GM23248 (cell line): ENCODE measurements around the gene CAPN9. TPM values are rescaled to one million over a fixed set of nuclear protein-coding genes. Genes with fewer than 3 reads are reported as not detected.

Experiments used
- DNase-seq: peaks from one replicate; pipeline ENCODE4 v3.0.0-alpha.2; 2015
- H2AFZ ChIP-seq: fragments of 200-600 bp; sonication (generic); 2 replicates; pipeline ENCODE4 v1.6.1; 2016; ENCODE audit warnings: antibody characterized with exemption
- H3F3A ChIP-seq: fragments of 200-600 bp; sonication (generic); 2 replicates; pipeline ENCODE4 v1.6.1; 2016; ENCODE audit warnings: mild to moderate bottlenecking, antibody characterized with exemption, mixed run types; ENCODE audit not compliant: insufficient read depth
- H3K27ac ChIP-seq: fragments of 200-600 bp; sonication (generic); 2 replicates; pipeline ENCODE4 v1.5.1; 2016; ENCODE audit warnings: mild to moderate bottlenecking
- H3K27me3 ChIP-seq: fragments of 200-600 bp; sonication (generic); replicated peaks from 2 replicates; pipeline ENCODE4 v1.6.1; 2016; ENCODE audit warnings: mild to moderate bottlenecking; ENCODE audit not compliant: insufficient read depth
- H3K36me3 ChIP-seq: fragments of 200-600 bp; sonication (generic); 2 replicates; pipeline ENCODE4 v1.6.1; 2016; ENCODE audit warnings: low read depth, mild to moderate bottlenecking
- H3K4me1 ChIP-seq: fragments of 200-600 bp; sonication (generic); 2 replicates; pipeline ENCODE4 v1.6.1; 2016; ENCODE audit warnings: mild to moderate bottlenecking; ENCODE audit not compliant: insufficient read depth
- H3K4me2 ChIP-seq: fragments of 200-600 bp; sonication (generic); one replicate; pipeline ENCODE4 v1.6.1; 2016; ENCODE audit warnings: mild to moderate bottlenecking; ENCODE audit not compliant: unreplicated experiment
- H3K4me3 ChIP-seq: fragments of 200-600 bp; sonication (generic); 2 replicates; pipeline ENCODE4 v1.5.1; 2016; ENCODE audit warnings: mild to moderate bottlenecking
- H3K79me2 ChIP-seq: fragments of 200-600 bp; sonication (generic); 2 replicates; pipeline ENCODE4 v1.6.1; 2016; ENCODE audit warnings: mild to moderate bottlenecking; ENCODE audit not compliant: insufficient read depth
- H3K9ac ChIP-seq: fragments of 200-600 bp; sonication (generic); 2 replicates; pipeline ENCODE4 v1.6.1; 2016; ENCODE audit warnings: mild to moderate bottlenecking
- H3K9me2 ChIP-seq: fragments of 200-600 bp; sonication (generic); 2 replicates; pipeline ENCODE4 v1.6.1; 2016; ENCODE audit warnings: mixed run types, mild to moderate bottlenecking, moderate library complexity; ENCODE audit not compliant: insufficient read depth
- H3K9me3 ChIP-seq: fragments of 200-600 bp; sonication (generic); one replicate; pipeline ENCODE4 v1.6.1; 2017; ENCODE audit warnings: low read depth
- H4K20me1 ChIP-seq: fragments of 200-600 bp; sonication (generic); 2 replicates; pipeline ENCODE4 v1.6.0; 2016; ENCODE audit not compliant: insufficient read depth
- EZH2 ChIP-seq: fragments of 200-600 bp; sonication (generic); IDR thresholded peaks from 2 replicates; pipeline ENCODE4 v1.6.1; 2018; ENCODE audit warnings: antibody characterized with exemption, mild to moderate bottlenecking; ENCODE audit not compliant: insufficient read depth, poor library complexity, severe bottlenecking
- EZH2phosphoT487 ChIP-seq: fragments of 200-600 bp; sonication (generic); IDR thresholded peaks from 2 replicates; pipeline ENCODE4 v1.6.1; 2018; ENCODE audit warnings: antibody characterized with exemption, moderate library complexity, mild to moderate bottlenecking, low read depth; ENCODE audit not compliant: insufficient read depth
- WGBS, 2 experiments: methylation state at CpG; one replicate each; pipeline ENCODE4 v1.1.6; 2015 to 2017; ENCODE audit warnings: low lambda C conversion rate in 2 of 2, low coverage in 1 of 2; ENCODE audit errors: missing lambda C conversion rate in 2 of 2; 5-methylcytosine and 5-hydroxymethylcytosine counted together
- in situ Hi-C: fragments of 300-500 bp; cut with MboI; formaldehyde crosslinking; loops from 2 replicates; pipeline ENCODE4 v1.15.0; 2020
- polyA plus RNA-seq: library from polyadenylated mRNA; unstranded; fragments of >200 nt; fragmentation: Nextera tagmentation; extraction: Ambion mirVana; gene quantifications from 2 replicates; pipeline ENCODE4 v1.2.1, GENCODE V29; 2016
- total RNA-seq: library from RNA; depleted of rRNA; stranded (reverse); fragments of >200 nt; shearing (Covaris generic); gene quantifications from 2 replicates; pipeline ENCODE4 v1.2.3, GENCODE V29; 2014

CAPN9 gene
- total and polyA plus RNA-seq, 2 experiments from 2014 or later, result not detected

- 59 to 73% methylated on average over 7 of the region's 7 CpGs for WGBS, 2 experiments
- no peaks in the 10 kb centered on the region for H4K20me1 ChIP-seq
- no peak overlapping the region for H3K9ac ChIP-seq
- H3K4me2 ChIP-seq, result no peak overlapping the region
- H3K9me3 ChIP-seq, result no peaks in the 10 kb centered on the region
- no peak overlapping the region for H3K27ac ChIP-seq
- in situ Hi-C loops, result no loop called here
- TF ChIP-seq EZH2 (no peak), EZH2phosphoT487 (no peak)
- H3K4me1 ChIP-seq, result no peaks in the 10 kb centered on the region
- no peak overlapping the region for H3K4me3 ChIP-seq
- H3K36me3 ChIP-seq, result no peaks in the 10 kb centered on the region
- no peaks in the 10 kb centered on the region for H3K79me2 ChIP-seq
- no peaks in the 10 kb centered on the region for H3K9me2 ChIP-seq
- no peaks in the 10 kb centered on the region for H3K27me3 ChIP-seq
- no peak overlapping the region for H2AFZ ChIP-seq
- DNase-seq, result no peak
- no peaks in the 10 kb centered on the region for H3F3A ChIP-seq
Measured at GRCh38 chr1:230704830-230705229, 42.4 kb upstream of the CAPN9 start.

DNA sequence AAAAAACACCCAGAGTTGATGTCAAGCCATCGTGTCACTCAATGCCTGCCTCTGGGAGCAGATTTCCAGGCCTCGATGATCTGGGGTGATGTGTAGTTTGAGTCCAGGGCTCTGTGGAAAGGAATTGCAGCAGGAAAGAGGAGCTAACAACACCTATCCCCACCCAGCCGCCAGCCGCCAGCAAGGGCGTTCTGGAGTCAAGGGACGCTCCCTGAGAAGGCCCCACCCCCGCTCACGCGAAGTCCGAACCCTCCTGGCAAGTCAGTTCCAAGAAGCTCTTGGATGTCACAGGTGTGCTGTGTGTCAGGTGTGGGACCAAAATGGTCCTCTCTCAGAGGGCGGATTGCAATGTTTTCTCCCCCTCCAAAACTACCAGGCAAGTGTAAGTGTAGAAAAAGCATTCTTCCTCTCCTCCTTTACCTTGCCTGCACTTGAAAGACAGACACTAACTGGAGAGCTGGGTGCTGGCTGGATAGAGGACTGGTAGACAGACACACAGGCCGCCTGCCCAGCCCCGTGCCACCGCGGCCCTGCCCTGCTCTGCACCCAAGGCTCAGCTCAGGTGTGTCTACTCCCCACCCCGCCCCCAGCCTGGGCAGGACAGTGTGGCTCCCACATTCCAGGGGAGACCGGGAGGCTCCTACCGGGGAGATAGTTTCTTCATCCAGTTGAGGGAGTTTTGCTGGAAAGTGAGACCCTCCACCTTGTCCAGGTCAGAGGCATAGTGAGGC lies 41.7 kb upstream of the CAPN9 start:
- Histone ChIP-seq H3K4me2 (no peak overlapping the region), H3K27ac (no peak overlapping the region), H3K9me3 (no peaks in the 10 kb centered on the region), H3K4me3 (no peak overlapping the region), H3K4me1 (no peaks in the 10 kb centered on the region), H3K36me3 (no peaks in the 10 kb centered on the region), H3K79me2 (no peaks in the 10 kb centered on the region), H4K20me1 (no peaks in the 10 kb centered on the region), H3K9ac (no peak overlapping the region), H3F3A (no peaks in the 10 kb centered on the region), H3K27me3 (no peaks in the 10 kb centered on the region), H3K9me2 (no peaks in the 10 kb centered on the region), H2AFZ (no peak overlapping the region)
- no peak for TF ChIP-seq EZH2
- in situ Hi-C loops, result no loop called here
- 67 to 71% methylated on average over 18 of the region's 18 CpGs for WGBS, 2 experiments
- DNase-seq, result no peak

DNA sequence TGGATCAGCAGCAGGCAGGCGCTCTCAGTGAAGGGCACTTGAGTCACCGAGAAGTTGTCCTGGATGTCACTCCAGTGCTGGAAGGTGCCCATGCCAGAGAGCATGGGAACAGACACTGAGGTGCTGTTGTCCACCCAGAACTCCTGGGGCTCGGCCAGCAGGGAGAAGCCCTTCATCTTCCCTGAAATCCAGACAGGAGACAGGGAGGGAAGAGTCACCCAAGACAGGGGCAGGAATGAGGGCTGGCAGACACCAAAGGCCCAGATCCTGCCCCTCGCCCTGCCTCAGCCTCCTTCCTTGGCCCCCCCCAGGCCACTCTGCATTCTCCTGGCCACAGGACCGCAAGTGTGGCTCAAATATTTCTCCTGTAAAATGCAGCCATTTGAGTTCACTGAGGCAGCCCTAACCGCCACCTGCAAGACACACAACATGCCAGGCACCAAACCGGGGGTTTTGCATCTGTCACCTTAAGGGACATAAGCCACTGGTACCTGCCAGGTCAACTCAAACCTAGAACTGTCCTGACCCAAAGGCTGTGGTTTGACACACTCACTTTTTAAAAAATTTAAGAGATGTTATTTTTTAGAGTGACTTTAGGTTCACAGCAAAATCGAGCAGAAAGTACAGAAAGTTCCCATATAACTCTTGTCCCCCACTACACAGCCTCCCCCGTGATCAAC lies 41.0 kb upstream of the CAPN9 start:
- Histone ChIP-seq H3K4me1 (no peaks in the 10 kb centered on the region), H2AFZ (no peak overlapping the region), H3K9me3 (no peaks in the 10 kb centered on the region), H3K4me3 (no peak overlapping the region), H4K20me1 (no peaks in the 10 kb centered on the region), H3K79me2 (no peaks in the 10 kb centered on the region), H3K27ac (no peak overlapping the region), H3F3A (no peaks in the 10 kb centered on the region), H3K4me2 (no peak overlapping the region), H3K36me3 (no peaks in the 10 kb centered on the region), H3K27me3 (no peaks in the 10 kb centered on the region), H3K9ac (no peak overlapping the region), H3K9me2 (no peaks in the 10 kb centered on the region)
- 69% methylated on average over 9 of the region's 9 CpGs for WGBS, 2 experiments
- no peak for DNase-seq
- TF ChIP-seq EZH2phosphoT487 (no peak), EZH2 (no peak)
- in situ Hi-C loops, result no loop called here

DNA sequence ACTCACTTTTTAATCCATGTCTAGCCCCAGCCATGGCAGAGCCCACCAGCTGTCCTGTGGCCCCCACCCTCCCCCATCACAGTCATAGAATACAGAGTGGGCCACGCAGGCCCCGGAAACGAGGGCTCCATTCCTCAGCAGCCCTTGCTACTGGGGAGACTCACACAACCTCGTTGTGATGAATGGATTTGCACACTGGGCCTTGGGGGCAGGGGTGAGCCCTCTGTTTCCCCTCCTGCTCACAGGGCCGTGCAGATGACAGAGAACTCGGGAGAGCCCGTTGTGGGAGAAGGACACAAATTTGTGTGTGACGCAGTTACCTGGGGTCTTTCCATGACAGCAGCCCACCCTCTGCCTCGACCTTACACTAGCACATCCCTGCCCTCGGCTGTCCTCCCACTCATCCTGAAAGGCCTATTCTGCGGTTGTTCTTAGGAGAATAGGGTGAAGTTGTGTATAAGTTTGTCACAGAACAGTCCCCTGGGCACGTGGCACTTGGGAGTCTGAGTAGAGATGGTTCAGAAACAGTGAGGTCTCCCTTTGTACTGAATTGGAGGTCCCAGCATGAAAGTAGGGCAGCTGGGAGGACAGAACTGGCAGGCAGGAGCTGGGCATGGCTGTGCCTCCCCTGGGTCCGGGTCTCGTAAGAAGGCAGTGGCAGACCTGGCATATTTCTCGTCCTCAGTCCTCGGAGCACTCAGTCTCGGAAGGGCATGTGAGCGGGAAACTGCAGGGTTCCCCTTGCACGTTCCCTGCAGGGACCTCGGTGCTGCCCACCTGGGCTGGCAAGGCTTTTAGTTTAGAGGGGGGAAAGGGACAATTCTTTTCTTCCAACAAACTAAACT lies 40.1 kb upstream of the CAPN9 start:
- no peak overlapping the region for H3K9ac ChIP-seq
- no peaks in the 10 kb centered on the region for H3F3A ChIP-seq
- no peak overlapping the region for H2AFZ ChIP-seq
- H3K79me2 ChIP-seq, result no peaks in the 10 kb centered on the region
- TF ChIP-seq EZH2 (no peak), EZH2phosphoT487 (no peak)
- DNase-seq, result no peak
- no peak overlapping the region for H3K4me2 ChIP-seq
- no peaks in the 10 kb centered on the region for H3K36me3 ChIP-seq
- H3K4me1 ChIP-seq, result no peaks in the 10 kb centered on the region
- no peak overlapping the region for H3K27ac ChIP-seq
- H3K9me2 ChIP-seq, result no peaks in the 10 kb centered on the region
- H4K20me1 ChIP-seq, result no peaks in the 10 kb centered on the region
- no peaks in the 10 kb centered on the region for H3K9me3 ChIP-seq
- WGBS, 2 experiments, result 65 to 69% methylated on average over 20 of the region's 20 CpGs
- no peak overlapping the region for H3K4me3 ChIP-seq
- no peaks in the 10 kb centered on the region for H3K27me3 ChIP-seq
- in situ Hi-C loops, result no loop called here
